Prostate gland (tissue), 2 donors: ENCODE measurements around the gene XPNPEP3. TPM values are rescaled to one million over a fixed set of nuclear protein-coding genes. Genes with fewer than 3 reads are reported as not detected.

Source experiments
- DNase-seq: peaks from one replicate; pipeline ENCODE4 v3.0.0-alpha.2; 2019; ENCODE audit warnings: low spot score
- H3K27ac ChIP-seq, 2 donors: fragments of 200-600 bp; sonication (generic); 2 replicates each; pipeline ENCODE4 v1.5.1; 2017 to 2019
- H3K27me3 ChIP-seq: fragments of 200-600 bp; sonication (generic); replicated peaks from 2 replicates; pipeline ENCODE4 v1.5.1; 2019; ENCODE audit not compliant: insufficient read depth
- H3K36me3 ChIP-seq, 2 donors: fragments of 200-600 bp; sonication (generic); 1 replicate in 1 of 2; 2 replicates in 1 of 2; pipeline versions ENCODE4 v1.5.1 to v1.8.1; 2017 to 2019
- H3K4me1 ChIP-seq: fragments of 200-600 bp; sonication (generic); replicated peaks from 2 replicates; pipeline ENCODE4 v1.5.1; 2019
- H3K4me3 ChIP-seq, 2 donors: fragments of 200-600 bp; sonication (generic); 2 replicates each; pipeline ENCODE4 v1.5.1; 2017 to 2019
- H3K9me3 ChIP-seq: fragments of 200-600 bp; sonication (generic); 2 replicates; pipeline ENCODE4 v1.5.1; 2017
- CTCF ChIP-seq, 4 experiments: fragments of 200-600 bp in 2 of 4; fragments of 450-650 bp in 2 of 4; sonication (generic) in 2 of 4; IDR thresholded peaks; 1 replicate in 3 of 4; 2 replicates in 1 of 4; pipeline ENCODE4 v1.5.1; 2016 to 2019; ENCODE audit warnings: antibody characterized with exemption in 4 of 4, mild to moderate bottlenecking in 2 of 4, moderate library complexity in 2 of 4
- POLR2A ChIP-seq: fragments of 450-650 bp; IDR thresholded peaks from one replicate; pipeline ENCODE4 v1.6.1; 2016; ENCODE audit warnings: antibody characterized with exemption, mild to moderate bottlenecking
- POLR2AphosphoS5 ChIP-seq: sonication (generic); formaldehyde crosslinking; IDR thresholded peaks from one replicate; pipeline ENCODE4 v1.6.1; 2017; ENCODE audit warnings: antibody characterized with exemption
- WGBS: methylation state at CpG from one replicate; pipeline ENCODE4 v1.1.5; 2018; 5-methylcytosine and 5-hydroxymethylcytosine counted together
- intact Hi-C: fragments of 100-400 bp; cut with DNase I; formaldehyde crosslinking; loops from one replicate; pipeline ENCODE4 v1.14.2; 2022
- total RNA-seq, 2 donors: library from RNA; depleted of rRNA; stranded (reverse); fragments of >200 nt; gene quantifications; one replicate each; pipeline ENCODE4 v1.1.0, GENCODE V29; 2016

Gene XPNPEP3
- total RNA-seq, 2 donors from 2014 or later: 10.5 to 19.2 TPM

GRCh38 chr22:40965936-40966725 lies 109.2 kb downstream of the XPNPEP3 start:
- peak; percentile 22 for DNase-seq
- Histone ChIP-seq H3K9me3 (no peaks in the 10 kb centered on the region), H3K27ac (peak overlapping the region in 1 of 2 donors; percentile 65), H3K27me3 (no peaks in the 10 kb centered on the region), H3K4me3 (no peak overlapping the region), H3K36me3 (peaks cover 0 to 5% of the 10 kb centered on the region in 2 donors), H3K4me1 (peaks cover 6% of the 10 kb centered on the region)
- no peak for TF ChIP-seq CTCF (IDR thresholded peaks at IDR 0.05)
- peak; percentile 68 for TF ChIP-seq POLR2AphosphoS5
- TF ChIP-seq POLR2A: no peak
- WGBS: 89% methylated on average over 8 of the region's 8 CpGs
- intact Hi-C loops: no loop called here

GRCh38 chr22:40966726-40967085 lies 109.8 kb downstream of the XPNPEP3 start:
- no peak for DNase-seq
- no peak overlapping the region for H3K4me3 ChIP-seq
- no peaks in the 10 kb centered on the region for H3K27me3 ChIP-seq
- H3K27ac ChIP-seq: no peak overlapping the region
- 76% methylated on average over 7 of the region's 7 CpGs for WGBS
- H3K36me3 ChIP-seq: peaks cover 0 to 5% of the 10 kb centered on the region in 2 donors
- intact Hi-C loops: no loop called here
- H3K9me3 ChIP-seq: no peaks in the 10 kb centered on the region
- no peak for TF ChIP-seq CTCF (IDR thresholded peaks at IDR 0.05)
- TF ChIP-seq POLR2A: no peak
- TF ChIP-seq POLR2AphosphoS5: no peak
- peaks cover 6% of the 10 kb centered on the region for H3K4me1 ChIP-seq

- Histone ChIP-seq H3K27me3 (no peaks in the 10 kb centered on the region), H3K4me1 (peaks cover 6% of the 10 kb centered on the region), H3K9me3 (no peaks in the 10 kb centered on the region), H3K4me3 (no peak overlapping the region), H3K27ac (no peak overlapping the region), H3K36me3 (peaks cover 0 to 5% of the 10 kb centered on the region in 2 donors)
- 86% methylated on average over 8 of the region's 8 CpGs for WGBS
- intact Hi-C loops: no loop called here
- TF ChIP-seq CTCF (IDR thresholded peaks at IDR 0.05): no peak
- no peak for TF ChIP-seq POLR2A
- no peak for DNase-seq
These were observed 110.3 kb downstream of the XPNPEP3 start for GRCh38 chr22:40967111-40967760.

- Histone ChIP-seq H3K9me3 (no peaks in the 10 kb centered on the region), H3K27ac (no peak overlapping the region), H3K4me1 (no peaks in the 10 kb centered on the region), H3K36me3 (peaks cover 0 to 5% of the 10 kb centered on the region in 2 donors), H3K27me3 (no peaks in the 10 kb centered on the region), H3K4me3 (no peak overlapping the region)
- TF ChIP-seq CTCF (IDR thresholded peaks at IDR 0.05) (no peak), POLR2AphosphoS5 (no peak), POLR2A (no peak)
- WGBS: 90% methylated on average over 6 of the region's 6 CpGs
- DNase-seq: no peak
- intact Hi-C loops: no loop called here
These were observed 115.6 kb downstream of the XPNPEP3 start for GRCh38 chr22:40972587-40972986.

GRCh38 chr22:40973144-40973543 lies 116.2 kb downstream of the XPNPEP3 start:
- H3K4me1 ChIP-seq: no peaks in the 10 kb centered on the region
- no peaks in the 10 kb centered on the region for H3K27me3 ChIP-seq
- H3K4me3 ChIP-seq: no peak overlapping the region
- no peaks in the 10 kb centered on the region for H3K9me3 ChIP-seq
- TF ChIP-seq POLR2AphosphoS5 (no peak), POLR2A (no peak), CTCF (IDR thresholded peaks at IDR 0.05) (no peak)
- intact Hi-C loops: no loop called here
- no peak overlapping the region for H3K27ac ChIP-seq
- 95% methylated on average over 13 of the region's 13 CpGs for WGBS
- no peak for DNase-seq
- H3K36me3 ChIP-seq: peaks cover 0 to 5% of the 10 kb centered on the region in 2 donors
